ENCODE measurements around the gene MAPK12. TPM values are rescaled to one million over a fixed set of nuclear protein-coding genes. Genes with fewer than 3 reads are reported as not detected.

The MAPK12 gene
- polyA plus RNA-seq, 1 experiment = 26.6 TPM

- CTCF ChIA-PET = no interaction called here
- H3K27ac ChIP-seq (ENCODE audit: low read depth, low read length) = no peak overlapping the region
Observed at GRCh38 chr22:50233223-50233622, 28.3 kb downstream of the MAPK12 start.

GRCh38 chr22:50232481-50233151 lies 28.9 kb downstream of the MAPK12 start:
- POLR2A ChIA-PET = interaction anchor here (0.7 kb wide), 2 partner anchors 159 to 182 kb away, joined by 3 to 4 read pairs; no protein-coding TSS in a partner anchor
- no peak for DNase-seq (ENCODE audit: low read depth, low spot score)
- no peak overlapping the region for H3K27ac ChIP-seq (ENCODE audit: low read depth, low read length)
- H3K9me3 ChIP-seq (ENCODE audit: control insufficient read depth, insufficient read depth, low read length) = peaks cover 11% of the 10 kb centered on the region; the same call in 1 of the 2 replicates
- no peaks in the 10 kb centered on the region for H3K27me3 ChIP-seq (ENCODE audit: control insufficient read depth, insufficient read depth, low read length)
- no peak overlapping the region for H3K4me3 ChIP-seq (ENCODE audit: low read depth, low read length)
- CTCF ChIA-PET = no interaction called here
- TF ChIP-seq CTCF (IDR thresholded peaks at IDR 0.05; ENCODE audit: low read depth, low read length) = no peak

More at GRCh38 chr22:50233223-50233622, 28.3 kb downstream of the MAPK12 start:
- POLR2A ChIA-PET = no interaction called here
- no peak for TF ChIP-seq CTCF (IDR thresholded peaks at IDR 0.05; ENCODE audit: low read depth, low read length)
- Histone ChIP-seq H3K4me3 (ENCODE audit: low read depth, low read length) (no peak overlapping the region), H3K9me3 (ENCODE audit: control insufficient read depth, insufficient read depth, low read length) (peaks cover 11% of the 10 kb centered on the region; the same call in 1 of the 2 replicates), H3K27me3 (ENCODE audit: control insufficient read depth, insufficient read depth, low read length) (no peaks in the 10 kb centered on the region)
- DNase-seq (ENCODE audit: low read depth, low spot score) = no peak

GRCh38 chr22:50229370-50229769 lies 32.1 kb downstream of the MAPK12 start:
- DNase-seq (ENCODE audit: low read depth, low spot score) = no peak
- ChIA-PET CTCF (interaction anchor here (0.6 to 1.4 kb wide), 3 partner anchors 12 to 130 kb away, joined by 3 to 9 read pairs (median 4); no protein-coding TSS in a partner anchor), POLR2A (no interaction called here)
- H3K4me3 ChIP-seq (ENCODE audit: low read depth, low read length) = no peak overlapping the region
- TF ChIP-seq CTCF (IDR thresholded peaks at IDR 0.05; ENCODE audit: low read depth, low read length) = no peak
- H3K9me3 ChIP-seq (ENCODE audit: control insufficient read depth, insufficient read depth, low read length) = peaks cover 1% of the 10 kb centered on the region; the same call in 1 of the 2 replicates
- H3K27me3 ChIP-seq (ENCODE audit: control insufficient read depth, insufficient read depth, low read length) = no peaks in the 10 kb centered on the region
- no peak overlapping the region for H3K27ac ChIP-seq (ENCODE audit: low read depth, low read length)

- Histone ChIP-seq H3K27ac (ENCODE audit: low read depth, low read length) (no peak overlapping the region), H3K4me3 (ENCODE audit: low read depth, low read length) (no peak overlapping the region), H3K9me3 (ENCODE audit: control insufficient read depth, insufficient read depth, low read length) (no peaks in the 10 kb centered on the region; the same call in 1 of the 2 replicates), H3K27me3 (ENCODE audit: control insufficient read depth, insufficient read depth, low read length) (no peaks in the 10 kb centered on the region)
- POLR2A ChIA-PET = no interaction called here
- DNase-seq (ENCODE audit: low read depth, low spot score) = no peak
- no peak for TF ChIP-seq CTCF (IDR thresholded peaks at IDR 0.05; ENCODE audit: low read depth, low read length)
- CTCF ChIA-PET = no interaction called here
Observed at GRCh38 chr22:50228366-50228765, 33.1 kb downstream of the MAPK12 start.

- H3K4me3 ChIP-seq (ENCODE audit: low read depth, low read length) = no peak overlapping the region
- no peaks in the 10 kb centered on the region; the same call in 1 of the 2 replicates for H3K9me3 ChIP-seq (ENCODE audit: control insufficient read depth, insufficient read depth, low read length)
- ChIA-PET CTCF (no interaction called here), POLR2A (interaction anchor here (0.5 kb wide), 1 partner anchor 257 kb away, joined by 5 read pairs; no protein-coding TSS in a partner anchor)
- DNase-seq (ENCODE audit: low read depth, low spot score) = no peak
- TF ChIP-seq CTCF (IDR thresholded peaks at IDR 0.05; ENCODE audit: low read depth, low read length) = no peak
- H3K27me3 ChIP-seq (ENCODE audit: control insufficient read depth, insufficient read depth, low read length) = no peaks in the 10 kb centered on the region
- no peak overlapping the region for H3K27ac ChIP-seq (ENCODE audit: low read depth, low read length)
Observed at GRCh38 chr22:50227579-50228215, 33.8 kb downstream of the MAPK12 start.

All from AG04450 (cell line).